Endothelial cell of umbilical vein (primary cell): ENCODE data around the gene ASS1.

Experiments
- MYC ChIP-seq: IDR thresholded peaks from one replicate; pipeline ENCODE4 v1.6.1; 2011; ENCODE audit warnings: mild to moderate bottlenecking, low read depth, low read length
- POLR2AphosphoS5 ChIP-seq: IDR thresholded peaks from 2 replicates; pipeline ENCODE4 v1.6.1; 2012; ENCODE audit warnings: low read depth, mild to moderate bottlenecking, control low read depth, low read length, moderate library complexity; ENCODE audit not compliant: insufficient read depth
- TF ChIP-seq, protein P1 (sequence below), 2 donors: IDR thresholded peaks; 1 replicate in 1 of 2; 2 replicates in 1 of 2; pipeline ENCODE4 v1.5.1; 2011; ENCODE audit warnings: low read length in 2 of 2, mild to moderate bottlenecking in 2 of 2, moderate library complexity in 2 of 2, control low read depth in 1 of 2, inconsistent platforms in 1 of 2, low read depth in 1 of 2; ENCODE audit not compliant: insufficient read depth in 1 of 2; ENCODE audit errors: extremely low read depth in 1 of 2

DNA sequence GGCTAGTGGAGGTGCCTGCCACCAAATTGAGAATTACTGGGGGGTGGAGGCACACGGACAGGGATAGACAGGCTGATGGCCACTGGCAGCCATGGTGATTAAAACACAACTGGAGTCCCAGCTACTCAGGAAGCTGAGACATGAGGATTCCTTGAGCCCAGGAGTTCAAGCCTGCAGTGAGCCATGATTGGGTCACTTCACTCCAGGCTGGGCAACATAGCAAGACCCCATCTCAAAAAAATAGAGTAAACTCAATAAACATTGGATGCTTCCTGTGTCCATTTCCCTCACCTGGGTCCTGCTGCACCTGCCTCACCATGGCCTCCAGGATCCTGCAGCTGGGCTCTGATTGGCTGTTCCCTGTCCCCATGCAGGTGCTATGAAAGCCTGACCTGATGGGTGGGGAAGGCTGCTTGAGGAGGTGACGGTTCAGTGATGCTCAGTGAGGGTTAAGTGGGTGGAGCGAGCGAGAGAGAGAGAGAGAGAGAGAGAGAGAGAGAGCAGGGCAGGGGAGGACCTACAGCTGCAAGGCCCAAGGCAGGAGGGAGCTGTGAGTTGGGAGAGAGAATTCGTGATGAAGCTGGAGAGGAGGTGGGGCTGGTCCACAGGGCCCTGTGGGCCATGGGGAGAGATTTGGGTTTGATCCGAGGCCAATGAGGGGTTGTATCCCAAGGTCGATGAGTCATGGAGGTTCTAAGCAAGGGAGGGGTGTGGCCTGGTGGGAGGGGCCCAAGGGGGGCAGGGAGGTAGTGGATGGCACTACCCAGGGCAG lies 97.9 kb downstream of the ASS1 start:
- TF ChIP-seq, protein P1, sequence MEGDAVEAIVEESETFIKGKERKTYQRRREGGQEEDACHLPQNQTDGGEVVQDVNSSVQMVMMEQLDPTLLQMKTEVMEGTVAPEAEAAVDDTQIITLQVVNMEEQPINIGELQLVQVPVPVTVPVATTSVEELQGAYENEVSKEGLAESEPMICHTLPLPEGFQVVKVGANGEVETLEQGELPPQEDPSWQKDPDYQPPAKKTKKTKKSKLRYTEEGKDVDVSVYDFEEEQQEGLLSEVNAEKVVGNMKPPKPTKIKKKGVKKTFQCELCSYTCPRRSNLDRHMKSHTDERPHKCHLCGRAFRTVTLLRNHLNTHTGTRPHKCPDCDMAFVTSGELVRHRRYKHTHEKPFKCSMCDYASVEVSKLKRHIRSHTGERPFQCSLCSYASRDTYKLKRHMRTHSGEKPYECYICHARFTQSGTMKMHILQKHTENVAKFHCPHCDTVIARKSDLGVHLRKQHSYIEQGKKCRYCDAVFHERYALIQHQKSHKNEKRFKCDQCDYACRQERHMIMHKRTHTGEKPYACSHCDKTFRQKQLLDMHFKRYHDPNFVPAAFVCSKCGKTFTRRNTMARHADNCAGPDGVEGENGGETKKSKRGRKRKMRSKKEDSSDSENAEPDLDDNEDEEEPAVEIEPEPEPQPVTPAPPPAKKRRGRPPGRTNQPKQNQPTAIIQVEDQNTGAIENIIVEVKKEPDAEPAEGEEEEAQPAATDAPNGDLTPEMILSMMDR (IDR thresholded peaks at IDR 0.05; ENCODE audit: extremely low read depth in 1 of 2, insufficient read depth in 1 of 2, low read depth in 1 of 2, low read length in 2 of 2) = no peak
- TF ChIP-seq POLR2AphosphoS5 (no peak), MYC (no peak)
